Fibroblast of upper back skin (primary cell): ENCODE results near the gene HOXA4.

Experiments used
- DNase-seq: peaks from one replicate; pipeline ENCODE4 v3.0.0-alpha.2; 2013

Gene HOXA4

DNA sequence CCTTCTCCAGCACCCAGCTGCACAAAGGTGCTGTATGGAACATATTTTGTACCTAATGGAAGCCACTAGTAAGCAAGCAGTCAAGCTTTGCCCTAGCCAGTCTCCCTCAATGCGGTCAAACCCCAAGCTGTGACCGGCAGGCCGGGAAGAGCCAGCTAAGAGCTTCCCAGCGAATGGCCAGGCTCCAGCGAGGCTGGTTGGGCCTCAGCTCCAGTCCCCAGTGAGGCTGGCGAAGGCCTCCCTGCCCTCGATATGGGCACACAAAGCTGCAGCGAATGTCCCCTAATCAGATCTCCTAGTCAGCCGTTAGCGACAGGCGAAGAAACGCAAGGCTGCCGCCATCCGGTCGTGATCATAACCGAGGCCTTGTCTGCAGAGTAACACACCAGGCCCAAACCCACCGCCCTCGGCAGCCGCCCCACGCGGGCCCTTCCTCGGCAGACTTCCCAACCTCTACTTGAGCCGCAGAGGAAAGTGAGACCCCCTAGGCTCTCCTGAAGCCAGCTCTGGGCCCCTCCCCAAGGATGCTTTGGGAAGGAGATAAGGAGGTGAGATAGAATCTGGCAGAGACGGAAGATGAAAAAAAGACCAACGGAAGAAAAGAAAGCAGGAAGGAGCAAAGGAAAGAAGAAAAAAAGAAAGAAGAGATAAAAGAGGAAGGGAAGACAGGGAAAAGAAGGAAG is 37.8 kb upstream of the HOXA4 start:
- DNase-seq = no peak

DNA sequence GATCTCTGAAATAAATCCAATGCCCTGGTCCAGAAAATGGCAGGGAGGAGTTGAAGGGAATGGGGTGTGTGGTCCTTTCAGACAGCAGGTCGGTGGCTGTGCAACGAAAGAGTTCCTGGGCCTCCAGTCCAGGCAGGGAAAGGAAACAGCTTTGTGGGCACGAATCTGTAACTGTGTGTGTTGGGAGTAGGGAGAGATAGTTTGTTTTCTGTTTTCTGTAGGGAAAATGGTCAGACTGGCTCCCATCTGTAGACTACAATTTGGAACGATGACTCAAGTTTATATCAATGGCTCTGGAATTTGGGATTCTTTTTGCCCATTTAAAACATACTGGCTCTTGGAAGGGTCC is 37.3 kb upstream of the HOXA4 start:
- DNase-seq = no peak

DNA sequence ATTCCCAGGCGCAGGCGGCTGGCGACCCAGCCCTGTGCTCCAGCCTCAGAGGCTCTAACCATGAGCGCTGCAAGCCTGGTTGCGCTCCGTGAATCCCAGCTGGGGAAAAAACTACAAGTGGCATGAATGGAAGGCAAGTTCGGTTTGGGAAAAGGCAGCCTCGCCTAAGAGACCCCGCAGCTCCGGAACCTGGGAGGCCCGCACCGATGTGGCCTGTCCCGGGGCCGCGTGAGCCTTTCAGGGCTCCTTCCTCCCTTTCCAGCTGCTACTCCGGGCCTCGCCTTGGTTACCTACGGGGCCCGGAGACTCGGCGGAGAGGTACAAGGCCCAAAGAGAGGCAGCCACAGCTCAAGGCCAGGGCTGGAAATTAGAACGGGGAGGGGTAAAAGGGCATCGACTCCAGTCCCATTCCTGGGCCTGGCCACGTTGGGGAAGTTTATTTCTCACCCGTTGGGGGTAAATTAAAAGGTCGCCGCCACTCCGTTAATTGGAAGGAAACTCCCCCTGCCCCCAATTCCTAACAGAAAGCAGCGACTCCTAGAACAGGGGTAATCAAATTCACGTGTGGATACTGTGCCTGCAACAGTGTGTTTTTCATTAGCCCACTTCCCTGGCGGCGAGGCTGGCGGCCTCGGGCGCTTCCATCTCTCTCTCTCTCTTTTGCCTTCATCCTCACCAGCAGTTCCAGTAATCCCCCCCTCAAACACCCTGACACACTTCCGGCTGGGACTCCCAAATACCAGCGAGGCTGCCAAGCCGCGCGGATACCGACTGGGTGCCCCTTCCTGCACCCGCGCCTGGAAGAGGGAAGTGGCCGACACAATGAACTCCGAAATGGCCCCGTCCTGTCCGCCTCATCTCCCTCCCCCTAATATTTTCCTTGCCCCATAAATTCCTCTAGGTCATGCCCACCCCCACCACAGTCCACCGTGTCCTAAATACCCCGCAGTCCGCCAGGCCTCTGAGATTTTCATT is 36.3 kb upstream of the HOXA4 start:
- DNase-seq = peak; percentile 49

DNA sequence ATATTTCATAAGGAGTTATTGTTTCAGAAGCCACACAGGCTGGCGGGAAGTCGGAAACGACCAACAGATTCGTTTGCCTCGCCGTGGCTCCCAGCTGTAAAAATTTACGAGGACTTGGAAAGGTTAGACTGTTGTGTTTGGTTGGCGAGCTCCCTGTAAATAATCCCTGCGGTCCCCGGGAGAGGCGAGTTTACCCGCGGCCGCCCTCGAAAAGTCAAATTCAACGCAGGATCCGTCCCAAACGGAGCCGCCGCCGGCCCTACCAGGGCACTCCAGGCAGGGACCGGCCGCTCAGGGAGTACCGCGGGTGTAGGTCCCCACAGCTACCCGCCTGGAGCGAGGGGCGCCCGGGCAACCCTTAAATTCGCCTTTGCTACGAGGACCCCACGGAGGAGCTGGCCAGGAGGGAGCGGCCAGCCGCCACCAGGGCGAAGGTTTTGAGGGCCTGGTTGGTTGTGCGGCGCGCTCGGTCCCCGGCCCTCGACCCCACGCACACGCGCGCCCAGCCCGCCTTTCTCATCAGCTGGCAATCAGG is 35.5 kb upstream of the HOXA4 start:
- no peak for DNase-seq

DNA sequence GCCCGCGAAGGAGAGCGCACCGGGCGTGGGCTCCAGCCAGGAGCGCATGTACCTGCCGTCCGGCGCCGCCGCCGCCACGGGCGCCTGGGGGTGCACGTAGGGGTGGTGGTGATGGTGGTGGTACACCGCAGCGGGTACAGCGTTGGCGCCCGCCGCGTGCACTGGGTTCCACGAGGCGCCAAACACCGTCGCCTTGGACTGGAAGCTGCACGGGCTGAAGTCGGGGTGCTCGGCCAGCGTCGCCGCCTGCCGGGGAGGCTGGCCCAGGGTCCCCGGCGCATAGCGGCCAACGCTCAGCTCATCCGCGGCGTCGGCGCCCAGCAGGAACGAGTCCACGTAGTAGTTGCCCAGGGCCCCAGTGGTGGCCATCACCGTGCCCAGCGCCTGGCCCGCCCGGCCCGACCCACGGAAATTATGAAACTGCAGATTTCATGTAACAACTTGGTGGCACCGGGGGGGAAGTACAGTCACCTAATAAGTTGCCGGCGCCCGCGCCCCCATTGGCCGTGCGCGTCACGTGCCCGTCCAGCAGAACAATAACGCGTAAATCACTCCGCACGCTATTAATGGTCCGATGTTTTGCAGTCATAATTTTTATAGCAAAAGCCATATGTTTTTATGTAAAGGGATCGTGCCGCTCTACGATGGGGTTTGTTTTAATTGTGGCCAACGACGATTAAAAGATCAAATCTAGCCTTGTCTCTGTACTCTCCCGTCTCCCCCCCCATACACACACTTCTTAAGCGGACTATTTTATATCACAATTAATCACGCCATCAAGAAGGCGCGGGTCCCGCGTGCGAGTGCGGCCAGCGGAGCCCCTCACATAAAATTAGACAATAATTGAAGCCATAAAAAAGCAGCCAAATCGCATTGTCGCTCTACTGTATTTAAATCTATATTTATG is 34.8 kb upstream of the HOXA4 start, which contains the start of gene HOXA9:
TSS of gene HOXA9 (minus strand) at position 449 of the 907 bp plus-strand sequence. CDS start at position 369, 80 bp downstream.
- DNase-seq = peak; percentile 79

DNA sequence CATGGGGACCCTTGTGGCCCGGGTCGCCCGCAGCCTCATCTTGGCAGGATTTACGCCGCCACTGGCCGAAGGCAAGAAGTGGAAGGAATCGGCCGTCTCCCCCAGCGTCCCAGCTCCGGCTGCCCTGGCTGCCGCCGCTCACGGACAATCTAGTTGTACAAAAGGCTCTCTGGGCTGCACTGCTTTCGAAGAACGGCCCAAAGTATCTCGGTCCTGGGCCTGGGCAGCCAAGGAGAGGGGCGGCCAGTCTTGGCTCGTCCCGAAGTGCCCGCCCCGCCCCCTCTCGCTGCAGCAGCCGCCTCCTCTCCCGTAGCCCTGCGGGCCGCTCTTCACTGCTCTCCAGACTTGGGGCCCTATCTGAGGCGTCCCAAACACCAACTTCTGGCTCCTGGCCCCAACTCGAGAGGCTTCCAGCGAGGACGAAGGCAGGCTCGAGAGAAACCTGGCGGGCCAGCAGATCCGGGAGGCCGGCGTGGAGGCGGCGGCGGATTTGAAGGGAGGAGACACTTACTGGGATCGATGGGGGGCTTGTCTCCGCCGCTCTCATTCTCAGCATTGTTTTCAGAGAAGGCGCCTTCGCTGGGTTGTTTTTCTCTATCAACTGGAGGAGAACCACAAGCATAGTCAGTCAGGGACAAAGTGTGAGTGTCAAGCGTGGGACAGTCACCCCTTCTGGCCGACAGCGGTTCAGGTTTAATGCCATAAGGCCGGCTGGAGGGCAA is 34.0 kb upstream of the HOXA4 start:
- no peak for DNase-seq

DNA sequence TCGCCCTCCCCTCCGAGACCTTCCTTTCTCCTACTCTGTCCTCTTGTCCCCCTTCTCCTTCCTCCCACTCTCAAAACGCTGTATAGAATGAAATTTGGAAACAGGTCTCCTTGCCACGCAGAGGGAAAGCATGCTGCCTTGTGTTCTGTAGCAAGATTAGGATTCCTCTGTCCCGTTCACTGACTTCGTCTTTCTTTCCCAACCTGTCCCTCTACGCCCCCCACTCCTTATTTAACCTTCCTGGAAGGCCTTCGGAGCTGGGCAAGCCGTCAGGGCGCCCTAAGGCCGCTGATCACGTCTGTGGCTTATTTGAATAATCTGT is 33.4 kb upstream of the HOXA4 start:
- no peak for DNase-seq

DNA sequence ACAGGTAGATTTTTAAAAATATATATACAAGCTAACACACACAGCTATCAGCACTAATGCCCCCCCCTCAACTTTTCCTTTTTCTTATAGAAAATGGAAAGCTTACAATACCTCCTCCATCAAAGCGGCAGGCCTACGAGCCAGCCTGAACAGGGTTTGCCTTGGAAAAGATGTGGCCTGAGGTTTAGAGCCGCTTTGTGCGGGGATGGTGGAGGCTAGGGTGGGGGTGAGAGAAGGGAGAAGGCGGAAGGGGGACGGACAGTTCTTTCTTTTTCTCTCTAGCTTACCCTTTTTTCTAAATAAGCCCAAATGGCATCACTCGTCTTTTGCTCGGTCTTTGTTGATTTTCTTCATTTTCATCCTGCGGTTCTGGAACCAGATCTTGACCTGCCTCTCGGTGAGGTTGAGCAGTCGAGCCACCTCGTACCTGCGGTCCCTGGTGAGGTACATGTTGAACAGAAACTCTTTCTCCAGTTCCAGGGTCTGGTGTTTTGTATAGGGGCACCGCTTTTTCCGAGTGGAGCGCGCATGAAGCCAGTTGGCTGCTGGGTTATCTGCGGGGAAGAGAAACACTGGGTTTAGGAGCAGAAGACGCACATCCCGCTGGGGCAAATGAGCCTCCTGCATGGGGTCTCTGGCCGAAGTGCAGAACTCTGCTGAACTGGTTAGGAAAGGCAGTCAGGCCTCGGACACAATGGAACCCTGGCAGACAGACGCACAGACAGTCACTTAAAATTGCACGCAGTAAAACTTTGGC is 32.9 kb upstream of the HOXA4 start:
- no peak for DNase-seq

DNA sequence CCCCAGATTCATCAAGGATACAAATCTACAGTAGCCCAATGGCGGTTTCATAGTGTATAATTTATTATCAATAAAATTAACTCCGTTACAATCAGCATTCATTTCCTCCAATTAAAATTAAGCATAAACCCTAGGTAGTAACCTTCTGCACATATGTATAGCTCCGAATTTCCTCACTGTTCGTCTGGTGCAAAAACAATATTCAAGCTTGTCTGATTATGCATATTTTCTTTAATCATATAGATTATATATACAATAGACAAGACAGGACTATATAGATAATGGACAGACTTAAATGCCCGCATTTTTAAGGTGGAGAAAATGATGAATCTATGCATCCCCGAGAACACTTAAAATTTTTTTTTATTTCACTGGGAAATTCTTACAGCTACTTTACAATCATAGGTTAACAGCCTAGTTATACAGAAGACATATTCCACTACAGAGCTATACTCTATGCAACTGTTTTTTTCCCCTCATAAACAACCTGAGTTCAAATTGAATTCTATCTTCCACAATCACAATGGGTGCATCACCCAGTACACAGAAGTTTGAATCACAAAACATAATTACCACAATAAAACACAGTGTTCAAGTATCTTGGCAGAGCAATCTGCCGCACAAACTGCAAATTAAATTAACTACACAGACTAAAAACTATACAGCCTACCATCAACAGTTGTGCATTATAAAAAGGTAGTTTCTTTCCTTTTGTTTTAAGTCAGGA is 32.2 kb upstream of the HOXA4 start:
- DNase-seq = no peak

DNA sequence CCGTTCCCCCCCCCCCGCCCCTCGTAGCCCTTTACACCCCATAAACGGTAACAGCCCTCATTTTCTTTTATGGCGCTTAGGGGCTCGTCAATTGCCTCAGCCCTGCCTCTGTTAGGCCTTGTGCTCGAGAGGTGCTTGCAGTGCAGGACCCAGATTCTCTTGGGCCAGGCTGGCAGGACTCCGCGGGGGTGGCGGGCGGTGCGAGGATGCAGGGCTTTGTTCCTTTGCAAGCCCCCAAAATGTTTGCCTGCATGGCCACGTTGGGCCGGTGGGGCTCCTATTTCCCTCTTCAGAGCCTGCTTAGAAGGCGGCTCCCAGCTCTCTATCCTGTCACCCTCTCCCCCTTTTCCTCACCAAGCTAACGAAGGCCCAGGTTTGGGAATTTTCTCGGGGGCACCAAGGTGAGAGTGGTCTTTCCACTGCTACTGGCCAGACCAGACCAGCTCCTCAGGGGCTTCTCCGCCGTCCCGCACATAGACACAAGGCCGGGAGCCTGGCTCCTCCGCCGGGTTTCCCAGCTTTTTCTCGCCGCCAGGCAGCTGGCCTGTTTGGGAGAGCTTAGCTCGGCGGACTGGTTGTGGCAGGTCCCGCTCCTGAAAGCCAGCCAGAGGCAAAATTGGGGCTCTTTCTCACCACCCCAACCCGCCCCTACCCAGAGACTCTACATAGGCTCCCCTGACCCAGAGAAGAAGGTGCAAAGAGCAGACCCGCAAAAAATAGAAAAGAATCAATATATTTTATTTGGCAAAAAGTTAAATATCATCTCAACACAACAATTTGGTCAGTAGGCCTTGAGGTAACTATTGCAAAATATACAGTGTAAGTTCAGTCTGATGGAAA is 31.4 kb upstream of the HOXA4 start:
- DNase-seq = no peak

DNA sequence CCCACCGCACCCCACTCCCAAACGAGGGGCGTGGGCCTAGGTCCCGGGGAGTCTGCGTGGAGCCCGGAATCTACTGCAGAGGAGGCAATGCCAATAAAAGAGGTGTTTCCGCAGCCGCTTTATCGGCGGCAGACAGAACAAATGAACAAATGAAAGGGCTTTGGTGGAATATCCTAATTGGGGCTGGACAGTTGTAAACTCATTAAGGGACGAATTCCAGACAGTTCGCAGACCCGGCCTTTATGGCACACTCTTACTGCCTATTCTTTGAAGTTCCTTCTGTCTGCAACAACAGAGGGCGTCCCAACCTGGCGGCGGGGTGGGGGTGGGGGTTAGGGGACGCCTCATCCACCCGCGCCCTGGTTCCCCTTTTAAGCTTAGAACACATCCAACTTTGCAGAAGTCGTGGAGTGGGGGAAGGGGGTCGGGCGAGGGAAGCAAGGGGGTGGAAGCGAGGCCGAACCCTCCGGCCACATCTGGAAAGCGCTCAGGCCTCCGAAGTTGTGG is 30.7 kb upstream of the HOXA4 start:
- DNase-seq = no peak

DNA sequence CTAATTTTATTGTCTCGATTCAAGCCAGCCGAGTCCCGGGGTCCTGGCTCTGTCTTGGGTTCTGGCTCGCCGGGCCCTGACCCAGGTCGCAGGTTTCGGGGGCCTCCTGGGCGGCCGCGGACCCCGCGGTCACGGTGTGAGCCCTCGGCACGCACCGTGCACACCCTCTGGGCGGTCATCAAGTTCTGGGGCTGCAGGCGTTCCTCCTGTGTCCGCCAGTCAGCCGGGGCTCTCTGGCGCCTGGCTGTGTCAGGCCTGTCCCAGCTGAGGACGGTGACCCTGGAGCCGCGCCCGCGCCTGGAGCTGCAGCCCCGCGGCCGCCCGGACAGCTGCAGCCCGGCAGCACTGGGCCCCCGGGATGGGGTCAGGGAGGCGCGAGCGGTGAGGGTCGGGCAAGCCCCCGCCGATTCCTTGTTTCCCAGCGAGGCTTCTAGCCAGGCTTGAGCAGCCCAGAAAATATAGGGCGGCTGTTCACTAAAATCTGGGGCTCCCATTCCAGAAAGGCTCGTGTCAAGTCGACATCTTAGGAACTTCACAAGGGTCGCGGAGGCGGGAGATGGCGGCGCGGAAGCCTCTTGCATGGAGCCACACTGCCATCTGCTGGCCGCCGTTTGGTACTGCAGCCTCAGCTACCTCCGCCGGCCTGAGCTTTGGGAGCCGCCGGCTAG is 30.1 kb upstream of the HOXA4 start:
- DNase-seq = peak; percentile 77

DNA sequence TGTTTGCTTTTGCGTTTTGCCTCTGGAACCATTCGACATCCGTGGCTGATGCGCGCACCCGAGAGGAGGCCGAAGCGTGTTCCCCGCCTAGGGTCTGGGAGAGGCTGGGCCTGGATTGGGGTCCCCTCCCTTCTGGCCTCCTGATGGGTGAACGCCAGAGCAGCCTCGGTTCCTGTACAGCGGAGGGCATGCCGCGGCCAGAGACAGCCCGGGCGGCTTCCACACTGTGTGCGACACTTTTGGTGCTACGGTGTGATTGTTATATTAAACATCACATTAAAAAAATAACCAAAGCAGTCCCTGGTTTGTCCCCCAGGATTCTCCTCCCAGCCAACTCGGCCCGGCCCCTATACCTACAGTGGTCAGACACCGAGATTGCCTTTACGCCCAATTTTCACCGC is 29.6 kb upstream of the HOXA4 start:
- DNase-seq = no peak

DNA sequence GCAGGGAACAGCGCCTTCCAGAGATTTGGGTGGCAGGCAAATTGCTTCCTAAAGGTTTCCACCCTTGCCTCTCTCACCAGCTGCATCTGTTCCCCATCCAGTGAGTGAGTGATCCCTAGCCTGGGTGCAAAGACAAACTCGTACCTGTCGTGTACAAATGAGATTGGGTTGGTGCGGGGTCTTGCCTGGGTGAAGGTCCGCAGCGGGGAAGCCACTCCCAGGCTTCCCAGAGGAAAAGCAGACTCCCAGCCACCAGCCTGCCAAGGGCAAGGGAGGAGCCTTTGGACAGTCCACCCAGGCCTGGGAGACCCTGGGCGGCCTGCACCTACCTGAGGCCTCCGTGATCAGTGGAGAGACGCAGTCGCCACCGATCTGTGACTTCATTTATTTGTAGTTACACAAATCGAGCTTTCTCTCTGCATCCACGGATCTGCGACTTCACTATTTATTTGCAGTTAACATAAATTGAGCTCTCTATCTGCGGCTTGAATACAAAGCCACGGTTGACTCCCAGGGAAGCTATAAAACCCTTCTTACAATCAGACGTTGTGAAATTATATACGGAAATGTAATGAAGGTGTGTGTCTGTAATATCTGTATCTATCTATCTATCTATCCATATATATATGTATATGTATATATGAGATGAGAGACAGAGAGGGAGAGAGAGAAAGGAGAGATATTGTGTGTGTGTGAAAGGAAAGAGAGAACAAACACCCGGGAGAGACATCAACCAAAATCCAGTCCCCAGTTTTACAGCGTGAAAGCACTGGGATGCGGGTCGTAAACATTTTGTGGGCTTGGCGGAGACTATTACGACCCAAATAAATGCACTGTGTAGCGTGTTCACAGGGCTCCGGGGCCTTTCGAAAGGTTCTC is 28.9 kb upstream of the HOXA4 start:
- DNase-seq = no peak

DNA sequence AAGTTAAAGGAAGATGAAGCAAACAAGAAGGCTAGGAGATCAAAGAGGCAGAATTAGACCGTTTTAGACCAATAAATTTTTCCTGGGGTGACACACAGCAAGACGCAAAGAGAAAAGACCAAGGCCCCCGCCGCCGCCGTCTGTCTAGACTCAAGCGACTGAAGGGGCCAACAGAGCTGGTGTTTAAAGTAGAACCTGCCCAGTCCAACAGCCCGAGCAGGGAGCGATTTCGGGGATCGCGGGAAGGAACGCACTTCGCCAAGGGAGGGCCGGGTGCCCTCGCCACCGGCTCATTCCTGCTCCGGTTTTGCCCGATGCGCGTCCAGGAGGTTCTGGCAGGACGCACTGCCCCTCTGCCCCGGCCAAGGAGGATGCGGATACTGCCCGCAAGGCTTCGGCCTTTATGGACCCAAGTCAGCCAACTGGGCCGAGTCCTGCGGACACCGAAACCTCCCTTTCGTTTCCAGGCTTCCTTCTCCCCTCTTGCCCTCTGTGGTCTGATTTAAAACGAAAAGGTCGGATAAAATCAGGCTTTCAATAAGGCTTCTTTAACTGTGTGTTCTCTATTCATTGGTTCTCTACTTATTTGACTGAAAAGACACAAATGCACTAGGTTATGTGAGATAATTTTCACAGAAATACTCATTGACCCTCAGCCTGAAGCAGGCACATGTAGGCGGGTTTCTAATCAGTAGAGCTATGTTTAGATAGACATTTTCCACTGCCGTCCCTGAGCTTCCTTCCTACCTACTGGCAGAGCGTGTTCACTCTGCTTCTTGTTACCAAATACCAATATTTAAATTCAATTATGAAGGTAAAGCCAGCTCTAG is 28.1 kb upstream of the HOXA4 start:
- DNase-seq = no peak

DNA sequence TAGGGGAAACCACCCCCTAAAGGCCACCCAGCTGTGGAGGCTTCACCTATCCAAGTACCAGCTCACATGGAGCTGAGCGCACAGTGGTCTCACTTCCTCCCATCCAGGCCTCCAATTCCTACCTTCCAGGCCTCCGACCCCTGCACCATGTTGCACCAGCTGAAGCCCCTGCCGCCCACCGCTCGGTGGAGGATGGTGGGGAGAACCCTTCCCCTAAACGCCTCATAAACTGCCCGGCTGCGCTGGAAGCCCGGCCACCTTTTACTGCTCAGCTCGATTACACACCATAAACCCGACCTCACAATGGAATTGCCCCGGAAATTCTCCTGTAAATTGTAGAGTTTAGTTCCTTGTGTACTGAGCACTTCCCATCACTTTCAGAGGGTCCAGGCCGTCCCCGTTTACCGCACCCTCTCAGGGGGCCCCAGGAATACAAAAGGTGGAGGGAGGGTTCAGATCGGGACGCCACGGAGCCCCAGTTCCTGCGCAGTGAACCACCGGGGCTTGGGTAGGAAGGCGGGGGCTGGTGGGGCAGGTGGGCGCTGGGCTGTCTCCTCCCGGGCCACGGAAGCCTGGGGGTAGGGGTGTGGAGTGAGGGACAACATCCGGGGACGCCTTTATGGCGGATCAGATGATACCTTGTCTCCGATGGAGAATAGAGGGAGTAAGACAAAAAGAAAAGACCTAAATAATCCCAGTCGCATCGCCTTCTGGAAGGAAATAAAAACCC is 27.3 kb upstream of the HOXA4 start:
- DNase-seq = no peak
